Neural cell (in vitro differentiated cells): ENCODE data around the gene UTY. TPM values are rescaled to one million over a fixed set of nuclear protein-coding genes. Genes with fewer than 3 reads are reported as not detected.

Source experiments
- H2AFZ ChIP-seq: fragments of 200-600, 300-800 bp; sonication (generic), shearing (Covaris generic); 2 replicates; pipeline ENCODE4 v1.6.0; 2014; ENCODE audit warnings: low read depth, mild to moderate bottlenecking, antibody characterized with exemption, low read length, moderate library complexity
- H3F3A ChIP-seq: fragments of 200-600 bp; shearing (Covaris generic); 2 replicates; pipeline ENCODE4 v1.6.1; 2016; ENCODE audit warnings: mild to moderate bottlenecking, moderate library complexity, mixed read lengths, antibody characterized with exemption, low read length; ENCODE audit not compliant: insufficient read depth, poor library complexity, severe bottlenecking
- H3K27ac ChIP-seq: fragments of 200-600, 300-800 bp; sonication (generic), shearing (Covaris generic); 2 replicates; pipeline ENCODE4 v1.5.1; 2014; ENCODE audit warnings: mild to moderate bottlenecking, low read length, moderate library complexity
- H3K27me3 ChIP-seq: fragments of 300-800, 200-600 bp; sonication (generic), shearing (Covaris generic); 2 replicates; pipeline ENCODE4 v1.6.0; 2014; ENCODE audit warnings: mild to moderate bottlenecking, low read depth, low read length, moderate library complexity; ENCODE audit not compliant: insufficient read depth
- H3K36me3 ChIP-seq: fragments of 300-800, 200-600 bp; sonication (generic), shearing (Covaris generic); 2 replicates; pipeline ENCODE4 v1.5.1; 2014; ENCODE audit warnings: mild to moderate bottlenecking, antibody characterized with exemption, low read length, moderate library complexity; ENCODE audit not compliant: insufficient read depth
- H3K4me2 ChIP-seq: fragments of 300-800, 200-600 bp; sonication (generic), shearing (Covaris generic); 2 replicates; pipeline ENCODE4 v1.6.0; 2014; ENCODE audit warnings: mild to moderate bottlenecking, low read length
- H3K4me3 ChIP-seq: fragments of 300-800, 200-600 bp; sonication (generic), shearing (Covaris generic); 2 replicates; pipeline ENCODE4 v1.5.1; 2014; ENCODE audit warnings: mild to moderate bottlenecking, low read length, moderate library complexity
- H3K79me2 ChIP-seq: fragments of 200-600 bp; shearing (Covaris generic); replicated peaks from 2 replicates; pipeline ENCODE4 v1.6.0; 2014; ENCODE audit warnings: mild to moderate bottlenecking, low read length, moderate library complexity; ENCODE audit not compliant: insufficient read depth
- H3K9ac ChIP-seq: fragments of 300-800, 200-600 bp; sonication (generic), shearing (Covaris generic); 2 replicates; pipeline ENCODE4 v1.6.1; 2016; ENCODE audit warnings: mild to moderate bottlenecking, low read length, mixed read lengths
- H3K9me2 ChIP-seq: fragments of 200-600 bp; shearing (Covaris generic); 2 replicates; pipeline ENCODE4 v1.6.1; 2016; ENCODE audit warnings: mild to moderate bottlenecking, low read length, mixed read lengths; ENCODE audit not compliant: insufficient read depth
- H3K9me3 ChIP-seq: fragments of 200-600, 300-800 bp; sonication (generic), shearing (Covaris generic); 2 replicates; pipeline ENCODE4 v1.6.1; 2016; ENCODE audit warnings: mild to moderate bottlenecking, mixed run types, low read length, moderate library complexity, mixed read lengths
- H4K20me1 ChIP-seq: fragments of 200-600 bp; shearing (Covaris generic); 2 replicates; pipeline ENCODE4 v1.6.1; 2016; ENCODE audit warnings: mild to moderate bottlenecking, mixed run types; ENCODE audit not compliant: insufficient read depth
- CTCF ChIP-seq: fragments of 450-650 bp; IDR thresholded peaks from 2 replicates; pipeline ENCODE4 v1.5.1; 2014; ENCODE audit warnings: antibody characterized with exemption, mild to moderate bottlenecking, moderate library complexity; ENCODE audit not compliant: poor library complexity, severe bottlenecking
- EP300 ChIP-seq: fragments of 450-650 bp; conservative IDR thresholded peaks from 2 replicates; pipeline ENCODE4 v1.6.1; 2014; ENCODE audit warnings: antibody characterized with exemption, mild to moderate bottlenecking, moderate library complexity; ENCODE audit not compliant: poor library complexity, severe bottlenecking
- EZH2 ChIP-seq: fragments of 200-600, 300-800 bp; shearing (Covaris generic), sonication (generic); IDR thresholded peaks from 2 replicates; pipeline ENCODE4 v1.6.1; 2014; ENCODE audit warnings: antibody characterized with exemption, low read length, borderline replicate concordance, mild to moderate bottlenecking; ENCODE audit not compliant: insufficient read depth, poor library complexity, severe bottlenecking
- MXI1 ChIP-seq: fragments of 450-650 bp; conservative IDR thresholded peaks from 2 replicates; pipeline ENCODE4 v1.6.1; 2014; ENCODE audit warnings: antibody characterized with exemption, mild to moderate bottlenecking; ENCODE audit not compliant: poor library complexity, severe bottlenecking
- POLR2AphosphoS5 ChIP-seq: IDR thresholded peaks from 2 replicates; pipeline ENCODE4 v1.6.1; 2012
- RAD21 ChIP-seq: fragments of 450-650 bp; conservative IDR thresholded peaks from 2 replicates; pipeline ENCODE4 v1.6.1; 2014; ENCODE audit warnings: antibody characterized with exemption, mild to moderate bottlenecking, moderate library complexity
- REST ChIP-seq: IDR thresholded peaks from 2 replicates; pipeline ENCODE4 v1.6.1; 2012; ENCODE audit warnings: borderline replicate concordance
- SMC3 ChIP-seq: fragments of 450-650 bp; conservative IDR thresholded peaks from 2 replicates; pipeline ENCODE4 v1.6.1; 2014; ENCODE audit warnings: antibody characterized with exemption, mild to moderate bottlenecking, moderate library complexity; ENCODE audit not compliant: poor library complexity
- TAF1 ChIP-seq: IDR thresholded peaks from 2 replicates; pipeline ENCODE4 v1.6.1; 2012; ENCODE audit warnings: low read depth
- polyA plus RNA-seq: library from polyadenylated mRNA; depleted of rRNA; stranded (reverse); fragments of >200 nt; gene quantifications from 2 replicates; pipeline ENCODE4 v1.2.3, GENCODE V29; 2014

Gene UTY
- polyA plus RNA-seq, 1 donor from 2014 or later: 17.5 TPM

GRCh38 chrY:13435968-13436937, 43.6 kb downstream of the UTY start:
- Histone ChIP-seq H3K36me3 (no peaks in the 10 kb centered on the region), H3K9ac (no peak overlapping the region), H3K4me3 (no peak overlapping the region), H4K20me1 (no peaks in the 10 kb centered on the region), H3K4me2 (no peak overlapping the region), H3K79me2 (peaks cover 9% of the 10 kb centered on the region), H3K9me2 (no peaks in the 10 kb centered on the region), H3K27ac (no peak overlapping the region), H2AFZ (no peak overlapping the region), H3K27me3 (no peaks in the 10 kb centered on the region), H3K9me3 (no peaks in the 10 kb centered on the region), H3F3A (no peaks in the 10 kb centered on the region)
- TF ChIP-seq RAD21: no peak
- TF ChIP-seq REST: no peak
- TF ChIP-seq POLR2AphosphoS5: no peak
- no peak for TF ChIP-seq CTCF
- TF ChIP-seq MXI1: no peak
- no peak for TF ChIP-seq EP300
- no peak for TF ChIP-seq TAF1
- TF ChIP-seq EZH2: no peak
- TF ChIP-seq SMC3: no peak

- TF ChIP-seq EZH2 (no peak), EP300 (no peak), REST (no peak), CTCF (no peak), RAD21 (no peak), TAF1 (no peak), MXI1 (no peak), POLR2AphosphoS5 (no peak), SMC3 (no peak)
- Histone ChIP-seq H3K4me2 (no peak overlapping the region), H3K27me3 (no peaks in the 10 kb centered on the region), H3K79me2 (peaks cover 9% of the 10 kb centered on the region), H2AFZ (no peak overlapping the region), H3K9me2 (no peaks in the 10 kb centered on the region), H4K20me1 (no peaks in the 10 kb centered on the region), H3K9me3 (no peaks in the 10 kb centered on the region), H3K27ac (no peak overlapping the region), H3K9ac (no peak overlapping the region), H3K36me3 (no peaks in the 10 kb centered on the region), H3F3A (no peaks in the 10 kb centered on the region), H3K4me3 (no peak overlapping the region)
Measured at GRCh38 chrY:13435206-13435967, 44.4 kb downstream of the UTY start.
